ENCODE results near the gene YWHAG. TPM values are rescaled to one million over a fixed set of nuclear protein-coding genes. Genes with fewer than 3 reads are reported as not detected.
"Not testable (repeated sequence)": the region's sequence is repeated elsewhere in the genome, so short reads cannot be mapped to it uniquely, and the experiment has no call there.

YWHAG gene
- total RNA-seq, 2 donors from 2014 or later = 218 to 253 TPM

DNA sequence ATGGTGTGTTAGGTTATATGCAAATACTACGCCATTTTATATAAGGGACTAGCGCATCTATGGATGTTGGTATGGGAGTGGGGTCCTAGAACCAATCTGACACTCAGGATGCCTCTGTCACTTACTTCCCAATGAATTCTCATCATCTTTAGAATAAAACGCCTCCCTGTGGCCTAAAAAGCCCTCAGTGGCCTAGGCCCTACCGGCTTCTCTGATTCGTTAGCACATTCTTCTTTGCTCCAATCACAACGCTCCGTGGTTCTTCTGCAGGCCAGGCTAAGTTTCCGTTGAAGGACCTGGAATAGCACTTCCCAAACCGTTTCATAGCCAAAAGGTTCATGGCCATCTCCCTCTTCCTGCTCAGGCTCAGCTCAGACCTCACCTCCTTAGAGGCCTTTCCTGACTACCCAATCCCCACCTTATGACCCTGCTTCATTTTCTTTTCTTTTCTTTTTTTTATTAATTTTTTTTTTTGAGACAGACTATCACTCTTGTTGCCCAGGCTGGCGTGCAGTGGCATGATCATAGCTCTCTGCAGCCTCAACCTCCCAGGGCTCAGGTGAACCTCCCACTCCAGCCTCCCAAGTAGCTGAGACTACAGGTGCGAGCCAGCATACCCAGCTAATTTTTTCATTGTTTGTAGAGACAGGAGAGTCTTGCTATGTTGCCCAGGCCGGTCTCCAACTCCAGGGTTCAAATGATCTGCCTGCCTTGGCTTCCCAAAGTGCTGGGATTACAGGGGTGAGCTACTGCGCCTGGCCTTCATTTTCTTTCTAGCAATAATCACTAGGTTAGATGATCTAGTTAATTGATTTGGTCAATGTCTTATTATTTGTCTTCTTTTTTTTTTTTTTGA lies 24.5 kb upstream of the YWHAG start:
- ATAC-seq (no peak), DNase-seq (no peak)
- intact Hi-C loops (cut with DNase I) = no loop called here

DNA sequence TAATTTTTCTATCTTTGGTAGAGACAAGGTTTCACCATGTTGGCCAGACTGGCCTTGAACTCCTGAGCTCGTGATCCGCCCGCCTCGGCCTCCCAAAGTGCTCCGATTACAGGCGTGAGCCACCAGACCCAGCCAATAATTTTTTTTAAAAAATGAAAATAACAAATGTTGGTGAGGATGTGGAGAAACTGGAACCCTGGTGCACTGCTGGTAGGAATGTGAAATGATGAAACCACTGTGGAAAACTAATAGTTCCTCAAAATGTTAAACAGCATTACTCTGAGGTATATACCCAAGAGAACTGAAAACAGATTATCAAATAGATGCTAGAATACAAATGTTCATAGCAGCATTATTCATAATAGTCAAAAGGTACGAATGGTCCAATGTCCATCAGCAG lies 23.0 kb upstream of the YWHAG start:
- intact Hi-C loops (cut with DNase I) = no loop called here
- DNase-seq (no peak), ATAC-seq (no peak)

DNA sequence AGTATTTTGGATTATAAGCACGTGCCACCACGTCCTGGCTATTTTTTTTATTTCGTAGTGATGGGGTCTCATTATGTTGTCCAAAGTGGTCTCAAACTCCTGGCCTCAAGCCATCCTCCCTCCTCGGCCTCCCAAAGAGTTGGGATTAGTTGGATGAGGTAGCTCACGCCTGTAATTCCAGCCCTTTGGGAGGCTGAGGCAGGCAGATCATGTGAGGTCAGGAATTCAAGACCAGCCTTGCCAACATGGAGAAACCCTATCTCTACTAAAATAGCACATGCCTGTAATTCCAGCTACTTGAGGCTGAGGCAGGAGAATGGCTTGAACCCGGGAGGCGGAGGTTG lies 21.8 kb upstream of the YWHAG start:
- intact Hi-C loops (cut with DNase I) = no loop called here
- ATAC-seq (no peak), DNase-seq (no peak)

DNA sequence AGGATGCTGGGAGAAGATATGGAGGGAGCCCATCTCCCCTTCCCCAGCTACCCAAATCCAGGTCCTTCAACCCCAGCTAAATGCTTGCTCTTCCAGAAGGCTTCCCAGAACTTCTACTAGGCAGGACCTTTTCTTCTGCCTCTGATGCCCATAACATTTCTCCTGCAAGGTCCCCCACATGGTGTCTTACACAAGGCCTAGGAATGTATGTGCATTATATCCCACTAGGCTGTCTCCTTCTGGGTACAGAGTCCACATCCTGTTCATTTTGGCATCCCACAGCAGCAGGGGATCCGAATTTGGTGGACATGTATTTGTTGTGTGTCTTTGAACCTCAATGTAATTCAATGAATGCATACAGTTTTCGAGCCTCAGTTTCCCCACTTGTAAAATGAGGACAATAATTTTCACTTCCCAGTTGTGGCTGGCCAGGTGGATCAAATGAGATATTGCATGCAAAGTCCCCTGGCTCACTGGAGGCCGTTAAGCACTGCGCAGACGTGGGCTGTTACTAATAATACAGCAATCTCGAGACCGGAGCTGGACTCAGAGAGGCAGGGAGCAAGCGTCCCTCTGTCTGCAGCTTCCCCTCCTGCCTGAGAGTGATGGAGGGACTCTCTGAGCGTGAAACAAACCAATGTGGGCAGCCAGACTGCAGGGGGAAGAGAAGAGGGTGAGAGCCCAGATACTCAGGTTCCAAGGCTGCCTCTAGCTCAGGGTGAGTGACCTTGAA lies 18.6 kb upstream of the YWHAG start:
- intact Hi-C loops (cut with DNase I) = no loop called here
- no peak for DNase-seq
- ATAC-seq = no peak

DNA sequence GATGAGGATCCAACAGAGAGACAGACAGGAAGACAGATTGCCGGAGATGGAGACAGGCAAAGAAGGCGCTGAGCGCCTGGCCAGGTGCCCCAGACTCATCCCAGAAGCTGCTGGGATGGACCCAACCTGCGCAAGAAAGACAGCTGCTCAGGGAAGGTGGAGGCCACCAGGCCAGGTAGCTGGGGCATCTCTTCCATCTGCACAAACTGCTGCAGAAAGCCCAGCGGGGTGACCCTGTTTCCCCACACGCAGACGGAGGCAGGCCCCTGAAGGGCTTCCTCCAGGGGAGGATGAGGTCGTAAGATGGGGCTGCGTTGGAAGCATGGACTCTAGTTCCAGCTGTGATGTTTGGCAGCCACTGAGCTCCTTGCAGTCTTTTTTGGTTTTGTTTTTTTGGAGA lies 16.5 kb upstream of the YWHAG start:
- ATAC-seq (no peak), DNase-seq (no peak)
- intact Hi-C loops (cut with DNase I) = no loop called here

DNA sequence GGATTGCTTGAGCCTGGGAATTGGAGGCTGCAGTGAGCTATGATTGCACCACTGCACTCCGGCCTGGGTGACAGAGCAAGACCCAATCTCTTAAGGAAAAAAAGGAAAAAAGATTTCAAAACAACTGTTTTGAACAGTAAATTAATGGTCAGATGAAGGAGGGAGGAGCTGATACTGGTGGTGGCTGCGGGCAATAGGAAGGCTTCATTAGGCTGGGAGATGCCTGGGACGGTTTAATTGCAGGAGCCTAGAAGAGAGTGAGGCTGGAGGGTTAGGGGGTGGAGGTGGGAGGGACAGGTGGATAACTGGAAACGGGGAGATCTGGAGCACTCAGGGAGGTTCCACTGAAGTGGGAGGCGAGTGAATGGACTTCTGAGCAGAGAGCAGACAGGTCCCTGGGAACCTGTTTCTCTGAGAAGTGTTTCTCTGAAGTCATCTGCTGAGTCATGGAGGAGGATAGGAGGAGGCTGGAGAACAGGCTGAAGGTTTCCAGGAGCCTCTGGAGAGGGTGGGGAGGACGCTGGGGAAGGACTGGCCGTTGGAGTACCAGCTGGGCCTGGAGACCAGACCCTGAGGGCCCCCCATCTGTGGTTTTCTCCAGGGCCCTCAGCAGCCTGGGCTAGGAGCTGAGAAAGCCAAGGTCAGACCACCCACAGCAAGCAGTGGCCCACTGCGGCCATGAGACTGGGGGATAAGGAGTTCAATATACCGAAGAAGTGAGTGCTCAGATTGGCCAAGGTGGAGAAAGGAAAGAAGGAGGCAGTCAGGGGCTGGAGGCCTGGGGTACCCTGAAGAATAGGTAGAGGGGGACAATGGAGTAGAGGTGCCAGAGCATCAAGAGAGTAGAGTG lies 14.4 kb upstream of the YWHAG start:
- intact Hi-C loops (cut with DNase I) = no loop called here
- ATAC-seq (peak in 1 of 2 donors; percentile 80), DNase-seq (no peak)

DNA sequence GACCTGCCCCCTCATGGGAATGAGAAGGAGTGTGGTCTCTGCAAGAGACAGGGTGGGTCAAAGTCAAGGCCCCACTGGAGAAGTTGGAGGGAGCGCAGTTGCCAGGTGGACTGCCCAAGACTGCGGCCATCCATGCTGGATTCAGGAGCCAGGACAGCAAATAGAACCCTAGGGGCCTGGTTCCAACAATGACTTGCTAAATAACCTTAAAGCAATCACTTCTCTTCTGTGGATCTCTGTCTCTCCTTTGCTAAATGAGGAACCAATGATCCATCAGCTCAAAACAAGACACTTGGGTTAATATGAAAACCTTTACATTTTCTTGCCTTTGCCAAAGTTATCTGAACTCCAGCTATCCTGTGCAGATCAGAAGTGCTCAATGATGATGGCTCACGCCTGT lies 12.6 kb upstream of the YWHAG start:
- intact Hi-C loops (cut with DNase I) = no loop called here
- DNase-seq = no peak
- ATAC-seq = no peak

- ATAC-seq (no peak), DNase-seq (no peak)
- intact Hi-C loops (cut with DNase I) = no loop called here
Observed at GRCh38 chr7:76369018-76369417, 10.2 kb upstream of the YWHAG start.

- ATAC-seq = no peak
- intact Hi-C loops (cut with DNase I) = no loop called here
- no peak for DNase-seq
Observed at GRCh38 chr7:76368190-76368589, 9.4 kb upstream of the YWHAG start.

- no peak for DNase-seq
- ATAC-seq = peak in 1 of 2 donors; percentile 17
- intact Hi-C loops (cut with DNase I) = no loop called here
Observed at GRCh38 chr7:76364198-76364584, 5.4 kb upstream of the YWHAG start.

DNA sequence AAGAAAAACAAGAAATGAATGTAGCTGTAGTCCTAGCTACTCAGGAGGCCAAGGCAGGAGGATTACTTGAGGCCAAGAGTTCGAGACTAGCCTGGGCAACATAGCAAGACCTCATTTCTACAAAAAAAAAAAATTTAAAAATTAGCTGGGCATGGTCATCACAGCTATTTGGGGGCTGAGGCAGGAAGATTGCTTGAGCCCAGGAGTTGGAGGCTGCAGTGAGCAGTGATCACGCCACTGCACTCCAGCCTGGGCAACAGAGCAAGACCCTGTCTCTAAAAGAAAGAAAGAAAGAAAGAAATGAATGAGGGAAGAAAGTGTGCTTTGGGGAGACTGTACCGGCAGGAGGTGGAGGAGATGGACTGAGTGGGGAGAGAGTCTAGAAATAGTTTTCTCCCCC lies 5.0 kb upstream of the YWHAG start:
- intact Hi-C loops (cut with DNase I); ATAC-seq; DNase-seq: not testable (repeated sequence)

- intact Hi-C loops (cut with DNase I) = loop anchor here (2.0 kb wide), 1 partner anchor 41 kb away; no protein-coding TSS in a partner anchor
- ATAC-seq = no peak
- no peak for DNase-seq
Observed at GRCh38 chr7:76359978-76360638, 1.3 kb upstream of the YWHAG start.

- peak; percentile 95 to 97 for ATAC-seq
- intact Hi-C loops (cut with DNase I) = loop anchor here (2.0 kb wide), 1 partner anchor 41 kb away; no protein-coding TSS in a partner anchor
- DNase-seq = peak; percentile 97
Observed at GRCh38 chr7:76359111-76359977, 553 bp upstream of the YWHAG start.

DNA sequence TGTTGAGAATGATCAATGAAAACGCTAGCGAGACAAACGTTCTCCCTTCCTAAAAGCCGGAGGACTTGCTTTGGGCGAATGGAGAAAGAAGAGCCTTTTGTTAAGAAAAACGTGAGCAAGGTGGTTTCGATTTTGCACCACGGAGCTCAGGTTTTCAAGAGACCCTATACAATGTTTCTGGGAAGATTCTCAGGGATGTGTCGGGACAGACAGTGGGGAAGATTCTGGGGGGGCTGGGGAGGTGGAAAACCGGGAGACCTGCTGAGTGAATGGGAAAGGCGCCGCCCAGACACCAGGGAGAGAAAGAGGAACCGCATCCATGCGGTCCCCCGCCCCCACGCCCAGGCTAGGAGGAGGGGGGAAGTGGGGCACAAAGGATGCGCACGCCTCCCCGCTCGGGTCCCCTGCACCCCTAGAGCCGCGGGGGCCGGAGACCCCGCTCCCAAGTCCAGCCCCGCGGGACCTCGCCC lies 745 bp downstream of the YWHAG start:
- intact Hi-C loops (cut with DNase I) = loop anchor here (2.0 kb wide), 1 partner anchor 39 kb away; no protein-coding TSS in a partner anchor

DNA sequence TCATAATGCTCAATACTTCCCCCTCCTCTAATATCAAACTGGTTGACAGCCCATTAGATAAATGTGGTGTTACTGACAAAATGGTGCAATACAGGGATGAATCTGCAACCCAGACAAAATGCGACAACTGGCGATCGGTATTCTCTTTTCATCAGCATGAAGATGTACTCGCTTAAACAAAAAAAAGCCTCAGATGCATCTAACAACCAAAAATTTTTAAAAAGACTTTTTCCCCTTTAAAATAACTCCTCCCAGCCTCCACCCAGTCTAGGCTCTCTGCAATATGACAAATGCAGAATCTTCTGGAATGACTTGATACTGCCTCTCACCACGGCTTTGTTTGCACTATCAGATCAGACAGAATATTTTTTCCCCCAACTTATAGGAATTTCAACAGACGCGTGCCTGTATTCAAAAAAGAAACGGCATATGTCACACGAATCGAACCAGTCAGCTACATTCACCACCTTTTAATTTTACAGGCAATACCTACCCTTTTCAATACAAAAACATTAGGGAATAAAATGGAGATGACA lies 1.2 kb downstream of the YWHAG start:
- ATAC-seq = no peak
- intact Hi-C loops (cut with DNase I) = loop anchor here (2.0 kb wide), 1 partner anchor 39 kb away; no protein-coding TSS in a partner anchor
- no peak for DNase-seq

More for the DNA sequence above, 745 bp downstream of the YWHAG start:
- DNase-seq (peak; percentile 71), ATAC-seq (peak; percentile 27 to 47)

- intact Hi-C loops (cut with DNase I) = no loop called here
- ATAC-seq (no peak), DNase-seq (no peak)
Observed at GRCh38 chr7:76356823-76357222, 2.0 kb downstream of the YWHAG start.

DNA sequence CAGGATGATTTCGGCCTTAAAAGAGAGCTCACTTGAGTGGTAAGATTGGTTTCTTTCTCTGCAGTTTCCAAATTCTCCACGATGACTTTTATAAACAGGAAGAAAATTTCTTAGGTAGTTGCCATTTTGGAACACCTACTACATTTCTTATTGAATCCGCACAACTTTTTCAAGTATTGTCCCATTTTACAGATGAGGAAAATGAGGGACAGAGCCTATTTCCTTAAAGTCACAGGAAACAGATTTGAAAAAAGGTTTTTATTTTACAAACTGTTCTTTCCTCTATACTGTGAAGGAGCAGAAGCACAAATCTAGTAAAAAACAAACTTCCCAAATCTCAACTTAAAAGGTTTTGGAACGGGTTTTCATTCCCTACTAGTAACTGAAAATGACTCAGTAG lies 2.7 kb downstream of the YWHAG start:
- intact Hi-C loops (cut with DNase I) = no loop called here
- no peak for ATAC-seq
- no peak for DNase-seq

Data from left cardiac atrium (tissue), 4 donors.